Neural progenitor cell (in vitro differentiated cells): ENCODE data around the gene HEXD.

Experiments used
- CTCF ChIP-seq: fragments of 200-600 bp; sonication (generic); IDR thresholded peaks from 2 replicates; pipeline ENCODE4 v1.5.1; 2017; ENCODE audit warnings: antibody characterized with exemption, mild to moderate bottlenecking
- EZH2 ChIP-seq: fragments of 200-600 bp; sonication (generic); IDR thresholded peaks from 2 replicates; pipeline ENCODE4 v1.6.1; 2017; ENCODE audit warnings: antibody characterized with exemption, mild to moderate bottlenecking, moderate library complexity

- TF ChIP-seq CTCF (no peak), EZH2 (no peak)
Observed at GRCh38 chr17:82377924-82378740, 40.0 kb upstream of the HEXD start.
